ENCODE results near the gene RNF224.
"Not testable (repeated sequence)": the region's sequence is repeated elsewhere in the genome, so short reads cannot be mapped to it uniquely, and the experiment has no call there.

Gene RNF224

DNA sequence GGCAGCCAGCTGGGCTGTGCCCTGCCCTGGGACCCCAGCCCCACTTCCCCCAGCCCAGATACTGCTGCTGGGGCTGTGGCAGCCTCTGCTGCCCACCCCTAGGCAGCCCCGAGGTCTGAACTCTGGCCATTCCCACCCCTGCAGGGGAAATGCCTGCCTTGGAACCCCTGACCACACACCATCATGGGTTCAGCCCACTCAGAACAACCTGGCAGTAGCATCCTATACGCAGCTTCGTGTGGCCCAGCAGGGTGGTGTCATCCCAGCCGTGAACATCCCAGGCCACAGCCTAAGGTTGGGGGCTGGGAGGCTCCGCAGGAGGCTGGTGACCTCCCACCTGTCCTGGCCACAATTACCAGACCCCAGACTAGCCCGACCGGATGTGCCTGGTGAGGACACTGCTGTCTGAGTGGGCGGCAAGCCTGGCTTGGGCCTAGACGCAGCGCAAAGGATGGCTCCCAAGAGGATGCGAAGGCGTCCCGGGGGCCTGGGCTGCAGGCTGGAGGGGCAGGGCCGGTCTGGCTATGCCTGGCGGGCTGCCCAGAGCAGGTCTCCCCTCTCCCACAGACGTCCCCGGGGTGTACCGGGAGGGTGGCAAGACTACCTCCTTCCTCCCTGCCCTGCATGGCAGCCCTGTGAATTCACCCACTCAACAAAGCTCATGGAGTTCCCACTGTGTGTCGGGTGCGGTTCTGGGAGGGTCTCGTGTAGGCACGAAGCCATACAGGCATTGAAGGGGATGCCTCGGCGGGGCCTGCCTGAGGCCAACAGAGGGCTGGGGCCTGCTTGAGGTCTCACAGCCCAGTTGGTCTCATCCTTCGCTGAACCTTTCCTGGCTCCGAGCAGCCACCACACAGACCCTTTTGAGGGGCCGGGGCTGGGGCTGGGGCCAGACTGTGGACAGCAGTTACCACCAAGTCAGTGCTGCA is 1.9 kb downstream of the RNF224 start:
- no peak for DNase-seq

DNA sequence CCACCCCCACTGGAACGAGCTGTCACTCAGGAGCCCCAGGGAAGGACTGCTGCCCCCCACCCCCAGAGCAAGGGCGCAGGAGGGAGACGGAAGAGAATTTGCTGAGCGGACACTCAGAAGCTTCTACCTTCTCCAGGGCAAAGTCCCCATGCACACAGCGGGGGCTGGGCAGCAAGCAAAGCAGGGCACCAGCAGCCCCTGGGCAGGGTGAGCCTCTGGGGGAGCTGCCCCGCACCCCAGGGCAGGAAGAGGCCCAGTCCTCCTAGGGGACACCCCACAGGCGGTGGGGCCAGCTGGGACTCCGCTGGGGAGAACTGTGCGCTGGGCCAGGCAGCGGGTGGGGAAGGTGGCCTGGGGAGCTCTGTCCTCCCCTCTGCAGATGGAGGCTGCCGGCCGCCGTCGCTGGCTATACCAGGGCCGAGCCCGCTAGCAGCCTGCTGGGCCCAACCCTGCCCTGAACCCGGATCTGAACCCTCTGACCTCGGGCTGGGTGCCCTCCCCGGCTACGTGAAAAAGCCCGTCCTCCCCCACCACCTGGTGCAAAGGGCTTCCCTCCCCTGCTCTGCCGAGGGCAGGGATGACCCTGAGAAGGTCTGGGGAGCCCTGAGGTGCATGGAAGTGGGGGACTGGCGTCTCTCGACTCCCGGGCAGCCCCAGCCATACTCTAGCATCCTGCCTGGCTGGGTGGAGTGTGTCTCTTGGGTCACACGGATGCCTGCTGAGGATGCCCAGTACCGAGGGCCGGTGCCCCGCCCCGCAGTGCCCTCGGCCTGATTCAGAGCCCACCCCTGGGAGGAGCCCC is 2.8 kb downstream of the RNF224 start:
- no peak for DNase-seq

DNA sequence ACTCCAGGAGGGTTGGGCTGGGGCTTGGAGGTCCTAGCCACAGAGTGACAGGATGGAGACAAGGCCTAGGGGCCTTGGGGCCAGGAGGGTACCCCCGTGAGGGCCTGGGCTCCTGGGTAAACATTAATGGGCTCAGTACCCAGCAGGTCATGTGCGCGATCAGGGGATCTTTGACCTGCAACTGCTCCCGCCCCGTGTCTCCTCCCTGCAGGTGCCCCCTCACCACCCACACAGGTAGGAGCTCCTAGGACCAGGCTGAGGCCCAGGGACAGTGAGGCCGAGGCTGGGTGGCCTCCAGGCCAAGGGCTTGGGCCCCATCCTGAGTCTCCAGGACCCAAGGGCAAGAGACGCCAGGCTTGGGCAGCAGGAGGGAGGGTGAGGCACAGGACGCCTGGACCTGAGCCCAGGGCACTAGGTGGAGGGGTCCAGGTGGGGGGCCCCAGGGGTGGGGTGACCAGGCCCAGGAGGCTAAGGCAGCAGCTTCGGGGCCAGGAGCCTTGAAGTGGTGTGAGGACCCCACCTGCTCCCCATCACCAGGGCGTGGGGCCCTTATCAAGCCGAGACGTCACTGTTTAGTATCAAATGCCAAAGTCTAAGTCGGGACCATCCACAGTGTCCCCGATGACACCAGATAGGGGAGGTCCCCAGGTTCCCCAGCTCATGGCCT is 3.5 kb downstream of the RNF224 start, which contains the start of gene SLC34A3:
Gene SLC34A3, plus strand, starts transcription at position 197 of the 667 bp plus-strand sequence. CDS start 802 bp downstream, outside the sequence.
- DNase-seq, result no peak

DNA sequence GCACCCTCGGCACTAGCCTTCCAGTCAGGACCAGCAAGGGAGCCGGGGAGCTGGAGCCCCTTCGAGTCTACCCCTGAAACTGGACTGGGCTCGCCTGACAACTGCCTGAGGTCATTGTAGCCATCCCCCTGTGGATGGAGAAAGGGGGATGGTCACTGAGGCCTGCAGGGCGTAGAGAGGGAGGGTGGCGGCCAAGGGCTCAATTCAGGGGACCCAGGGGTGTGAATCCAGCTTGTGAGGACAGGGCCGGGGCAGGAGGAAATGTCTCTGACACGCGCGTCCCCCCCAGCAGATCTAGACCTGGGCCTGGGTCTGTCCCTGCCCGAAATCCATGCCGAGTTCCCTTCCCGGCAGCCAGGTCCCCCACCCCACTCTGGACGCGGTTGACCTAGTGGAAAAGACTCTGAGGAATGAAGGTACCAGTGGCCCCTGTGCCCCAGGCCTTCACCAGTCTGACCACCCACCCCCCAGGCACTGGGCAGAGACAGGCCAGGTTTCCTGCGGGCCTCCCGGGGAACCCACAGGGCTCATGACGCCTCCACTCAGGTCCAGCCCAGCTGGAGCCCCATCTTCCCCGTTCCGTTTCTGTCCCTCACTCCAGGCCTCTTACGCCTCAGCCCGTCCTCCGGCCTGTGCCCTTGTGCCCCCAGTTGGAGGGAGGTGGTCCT is 4.2 kb downstream of the RNF224 start:
- DNase-seq, result no peak

DNA sequence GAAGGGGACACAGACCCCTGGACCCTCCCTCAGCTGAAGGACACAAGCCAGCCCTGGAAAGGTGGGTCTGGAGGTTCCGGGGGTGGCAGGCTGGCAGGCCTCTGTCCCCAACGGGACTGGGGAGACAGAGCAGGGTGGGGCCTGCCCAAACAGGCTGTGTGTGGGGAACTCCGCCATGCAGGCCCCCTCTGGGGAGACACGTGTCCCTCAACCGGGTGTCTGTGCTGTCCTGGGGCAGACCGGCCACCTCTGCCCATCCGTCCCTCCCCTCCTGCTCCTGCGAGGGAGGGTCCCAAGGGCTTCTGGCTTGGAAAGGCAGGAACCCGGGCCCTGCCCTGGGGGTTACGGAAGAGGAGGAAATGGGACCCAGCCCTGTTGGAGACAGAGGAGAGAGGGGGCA is 4.8 kb downstream of the RNF224 start:
- no peak for DNase-seq

DNA sequence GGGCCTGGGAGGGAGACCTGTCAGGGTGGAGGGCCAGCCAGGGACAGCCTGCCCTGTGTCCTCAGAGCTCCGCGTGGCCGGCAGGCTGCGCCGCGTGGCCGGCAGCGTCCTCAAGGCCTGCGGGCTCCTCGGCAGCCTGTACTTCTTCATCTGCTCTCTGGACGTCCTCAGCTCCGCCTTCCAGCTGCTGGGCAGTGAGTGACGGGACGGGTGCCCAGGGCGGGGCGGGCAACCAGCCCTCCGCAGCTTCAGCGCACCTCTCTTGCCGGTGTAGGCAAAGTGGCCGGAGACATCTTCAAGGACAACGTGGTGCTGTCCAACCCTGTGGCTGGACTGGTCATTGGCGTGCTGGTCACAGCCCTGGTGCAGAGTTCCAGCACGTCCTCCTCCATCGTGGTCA is 5.2 kb downstream of the RNF224 start:
- no peak for DNase-seq

DNA sequence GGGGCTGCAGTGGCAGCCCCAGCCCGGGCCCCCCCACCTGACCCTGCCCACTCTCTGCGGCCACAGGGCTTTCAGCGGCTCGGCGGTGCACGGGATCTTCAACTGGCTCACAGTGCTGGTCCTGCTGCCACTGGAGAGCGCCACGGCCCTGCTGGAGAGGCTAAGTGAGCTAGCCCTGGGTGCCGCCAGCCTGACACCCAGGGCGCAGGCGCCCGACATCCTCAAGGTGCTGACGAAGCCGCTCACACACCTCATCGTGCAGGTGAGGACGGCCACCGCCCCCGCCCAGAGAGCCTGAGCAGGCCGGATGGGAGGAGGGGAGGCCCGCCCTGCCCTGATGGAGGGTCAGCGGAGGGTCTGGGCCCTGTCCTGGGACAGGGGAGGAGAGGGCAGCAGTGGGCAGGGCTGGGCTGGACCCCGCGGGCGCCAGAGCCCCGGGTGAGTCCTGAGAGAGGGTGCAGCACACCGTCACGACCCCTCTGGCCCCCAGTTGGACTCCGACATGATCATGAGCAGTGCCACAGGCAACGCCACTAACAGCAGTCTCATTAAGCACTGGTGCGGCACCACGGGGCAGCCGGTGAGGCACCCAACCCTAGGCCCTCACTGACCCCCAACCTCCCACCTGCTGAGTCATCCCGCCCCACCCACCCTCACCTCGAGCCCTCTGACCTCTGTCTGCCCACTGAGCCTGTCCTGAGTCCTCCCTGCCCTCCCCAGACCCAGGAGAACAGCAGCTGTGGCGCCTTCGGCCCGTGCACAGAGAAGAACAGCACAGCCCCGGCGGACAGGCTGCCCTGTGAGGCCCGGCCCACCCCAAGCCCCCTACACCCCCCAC is 6.1 kb downstream of the RNF224 start:
- DNase-seq, result no peak

DNA sequence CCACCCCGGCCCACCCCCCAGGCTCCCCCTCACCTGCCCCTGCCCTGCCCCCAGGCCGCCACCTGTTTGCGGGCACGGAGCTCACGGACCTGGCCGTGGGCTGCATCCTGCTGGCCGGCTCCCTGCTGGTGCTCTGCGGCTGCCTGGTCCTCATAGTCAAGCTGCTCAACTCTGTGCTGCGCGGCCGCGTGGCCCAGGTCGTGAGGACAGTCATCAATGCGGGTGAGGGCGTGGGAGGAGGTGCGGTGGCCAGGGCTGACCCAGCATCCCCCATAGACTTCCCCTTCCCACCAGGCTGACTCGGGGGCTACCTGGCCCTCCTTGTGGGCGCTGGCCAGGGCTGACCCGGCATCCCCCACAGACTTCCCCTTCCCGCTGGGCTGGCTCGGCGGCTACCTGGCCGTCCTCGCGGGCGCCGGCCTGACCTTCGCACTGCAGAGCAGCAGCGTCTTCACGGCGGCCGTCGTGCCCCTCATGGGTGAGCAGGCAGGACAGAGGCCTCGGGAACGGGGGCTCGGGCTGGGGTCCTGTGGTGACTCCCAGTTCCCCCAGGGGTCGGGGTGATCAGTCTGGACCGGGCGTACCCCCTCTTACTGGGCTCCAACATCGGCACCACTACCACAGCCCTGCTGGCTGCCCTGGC is 6.9 kb downstream of the RNF224 start:
- DNase-seq, result no peak

DNA sequence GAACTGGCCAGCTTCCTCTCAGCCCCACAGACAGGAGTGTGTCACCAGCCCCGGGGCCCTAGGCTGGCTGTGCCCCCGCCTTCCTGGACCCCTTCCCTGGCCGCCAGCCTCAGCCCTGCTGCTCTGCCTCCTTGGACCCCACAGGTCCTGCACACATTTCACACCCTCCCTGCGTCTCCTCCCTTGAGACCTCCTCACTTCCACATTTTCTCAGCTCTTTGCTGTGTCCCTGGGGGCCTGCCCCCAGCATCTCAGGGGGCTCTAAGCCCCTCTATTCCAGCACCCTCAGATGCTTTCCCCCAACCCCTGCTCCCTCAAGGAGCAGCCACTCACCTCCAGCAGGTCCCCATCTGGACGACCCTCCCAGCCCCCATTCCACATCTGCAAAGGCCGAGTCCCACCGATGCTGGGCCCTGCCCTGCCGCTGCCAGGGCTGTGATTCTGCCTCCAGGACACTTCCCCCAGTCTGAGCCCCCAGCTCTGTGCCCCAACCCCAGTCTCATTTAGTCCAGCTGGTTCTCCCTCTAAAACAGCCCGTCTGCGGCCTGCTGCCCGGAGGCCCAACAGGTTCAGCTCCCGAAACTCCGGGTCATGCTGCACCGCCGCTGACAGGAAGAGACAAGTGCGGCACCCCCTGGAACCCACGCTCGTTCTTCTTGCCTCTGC is 7.6 kb downstream of the RNF224 start:
- no peak for DNase-seq

DNA sequence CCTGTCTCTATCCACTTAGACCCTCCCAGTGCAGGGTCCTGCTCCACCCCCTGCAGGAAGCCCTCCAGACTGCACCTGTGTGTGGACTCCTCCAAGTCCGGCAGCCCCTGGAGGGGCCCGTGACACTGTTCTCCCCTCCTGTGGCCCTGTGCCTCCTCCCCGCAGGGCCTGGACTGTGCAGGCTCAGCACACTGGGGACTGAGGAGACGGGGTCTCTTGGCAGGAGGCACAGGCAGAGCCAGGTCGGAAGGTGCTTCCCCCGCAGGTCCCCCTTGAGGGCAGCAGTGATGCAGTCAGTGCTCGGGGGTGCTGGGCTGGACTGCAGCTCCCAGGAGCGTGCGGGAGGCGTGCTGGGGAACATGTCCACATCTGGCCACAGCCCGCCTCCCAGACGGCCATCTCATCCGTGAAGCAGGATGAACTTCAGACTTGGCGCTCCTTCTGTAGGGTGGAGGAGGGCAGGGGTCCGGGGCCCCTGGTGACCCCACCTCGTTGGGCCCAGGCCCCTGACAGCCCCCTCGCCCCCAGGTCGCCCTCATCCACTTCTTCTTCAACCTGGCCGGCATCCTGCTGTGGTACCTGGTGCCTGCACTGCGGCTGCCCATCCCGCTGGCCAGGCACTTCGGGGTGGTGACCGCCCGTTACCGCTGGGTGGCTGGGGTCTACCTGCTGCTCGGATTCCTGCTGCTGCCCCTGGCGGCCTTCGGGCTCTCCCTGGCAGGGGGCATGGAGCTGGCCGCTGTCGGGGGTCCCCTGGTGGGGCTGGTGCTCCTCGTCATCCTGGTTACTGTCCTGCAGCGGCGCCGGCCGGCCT is 8.3 kb downstream of the RNF224 start:
- DNase-seq, result no peak

DNA sequence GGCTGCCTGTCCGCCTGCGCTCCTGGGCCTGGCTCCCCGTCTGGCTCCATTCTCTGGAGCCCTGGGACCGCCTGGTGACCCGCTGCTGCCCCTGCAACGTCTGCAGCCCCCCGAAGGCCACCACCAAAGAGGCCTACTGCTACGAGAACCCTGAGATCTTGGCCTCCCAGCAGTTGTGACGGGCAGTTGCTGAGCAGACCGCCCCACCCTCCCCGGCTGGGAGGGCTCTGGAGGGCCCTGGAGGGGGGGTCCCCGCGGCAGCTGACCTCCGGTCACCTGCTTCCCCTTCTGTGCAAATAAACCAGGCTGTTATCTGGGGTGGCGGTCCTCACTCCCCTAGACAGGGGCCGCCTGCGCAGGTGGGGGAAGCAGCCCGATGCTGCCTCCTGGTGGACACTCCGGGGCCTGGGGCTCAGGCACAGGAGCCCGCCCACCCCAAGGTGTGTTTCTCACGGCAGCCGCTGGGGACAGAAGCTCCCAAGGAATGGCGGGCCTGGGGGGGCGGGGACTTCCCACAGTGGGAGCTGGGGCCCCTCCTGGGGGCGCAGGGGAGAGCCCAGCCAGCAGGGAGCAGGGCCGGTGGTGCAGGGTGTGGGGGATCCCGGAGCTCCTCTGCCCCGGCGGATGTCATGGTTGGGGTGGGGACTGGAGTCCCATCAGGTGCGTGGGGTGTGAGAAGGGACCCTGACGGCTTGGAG is 9.1 kb downstream of the RNF224 start:
- DNase-seq, result peak; percentile 17

DNA sequence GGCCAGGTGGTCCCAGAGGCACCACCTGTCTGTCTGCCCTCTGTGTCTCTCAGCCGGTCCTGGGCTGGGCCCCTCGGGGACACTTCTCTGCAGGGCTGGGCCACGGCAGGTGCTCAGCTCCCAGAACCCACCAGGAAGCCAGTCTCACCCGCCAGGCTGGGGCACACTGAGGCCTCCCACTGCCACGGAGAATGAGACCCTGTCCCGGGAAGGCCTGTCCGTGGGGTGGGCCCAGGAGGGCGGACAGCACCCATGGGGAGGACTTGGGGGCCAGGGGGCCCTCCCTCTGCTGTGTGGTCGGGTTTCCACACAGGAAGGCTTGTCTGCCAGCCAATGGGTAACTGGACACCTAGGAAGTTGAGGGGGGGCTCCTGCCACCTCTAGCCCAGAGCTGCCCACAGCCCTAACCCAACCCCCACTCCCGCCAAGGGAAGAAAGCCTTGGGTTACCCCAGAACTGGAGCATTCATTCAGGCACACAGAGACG is 9.7 kb downstream of the RNF224 start:
- no peak for DNase-seq

DNA sequence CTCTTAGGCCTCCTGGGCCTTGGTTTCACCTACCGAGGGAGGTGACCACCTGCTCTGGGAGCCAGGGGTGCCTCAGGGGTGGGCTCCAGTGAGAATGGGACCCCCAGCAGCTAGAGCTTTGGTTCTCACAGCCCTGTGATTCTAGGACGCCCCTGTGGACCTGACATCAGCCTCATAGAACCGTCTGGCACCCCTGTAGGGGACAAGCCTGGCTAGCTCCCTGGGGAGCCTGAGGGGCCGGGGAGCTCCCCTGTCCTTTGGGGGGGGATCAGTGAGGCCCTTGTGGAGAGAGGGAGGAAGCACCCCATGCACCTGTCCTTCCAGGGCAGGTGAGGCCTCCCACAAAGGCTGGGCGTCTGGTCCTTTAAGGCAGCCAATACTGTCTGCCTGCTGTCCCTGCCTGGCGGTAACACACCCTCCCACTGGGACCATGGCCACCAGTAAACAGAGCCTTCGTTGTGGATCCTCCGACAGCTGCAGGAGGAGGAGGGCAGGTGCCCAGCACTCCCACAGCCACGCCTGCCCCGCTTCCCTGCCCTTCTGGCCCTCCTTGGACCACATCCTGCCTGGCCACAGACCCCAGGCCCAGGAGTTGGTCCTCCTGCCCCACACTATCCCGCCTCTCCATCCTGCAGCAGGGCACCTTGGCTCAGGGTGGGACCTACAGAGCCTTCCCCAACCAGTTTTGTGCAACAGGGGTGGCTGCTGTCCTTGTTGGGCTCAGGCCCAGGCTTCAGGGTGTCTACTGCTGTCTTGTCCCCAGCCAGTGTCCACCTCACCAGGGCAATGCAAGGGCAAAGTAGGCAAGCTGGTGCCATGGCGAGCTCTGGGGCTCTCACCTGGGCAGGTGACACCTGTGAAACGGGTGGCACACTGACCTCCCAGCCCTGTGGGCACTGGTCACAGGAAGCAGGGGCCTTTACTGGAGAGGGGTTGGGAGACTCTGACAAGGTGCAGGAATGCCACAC is 10.7 kb downstream of the RNF224 start:
- no peak for DNase-seq

DNA sequence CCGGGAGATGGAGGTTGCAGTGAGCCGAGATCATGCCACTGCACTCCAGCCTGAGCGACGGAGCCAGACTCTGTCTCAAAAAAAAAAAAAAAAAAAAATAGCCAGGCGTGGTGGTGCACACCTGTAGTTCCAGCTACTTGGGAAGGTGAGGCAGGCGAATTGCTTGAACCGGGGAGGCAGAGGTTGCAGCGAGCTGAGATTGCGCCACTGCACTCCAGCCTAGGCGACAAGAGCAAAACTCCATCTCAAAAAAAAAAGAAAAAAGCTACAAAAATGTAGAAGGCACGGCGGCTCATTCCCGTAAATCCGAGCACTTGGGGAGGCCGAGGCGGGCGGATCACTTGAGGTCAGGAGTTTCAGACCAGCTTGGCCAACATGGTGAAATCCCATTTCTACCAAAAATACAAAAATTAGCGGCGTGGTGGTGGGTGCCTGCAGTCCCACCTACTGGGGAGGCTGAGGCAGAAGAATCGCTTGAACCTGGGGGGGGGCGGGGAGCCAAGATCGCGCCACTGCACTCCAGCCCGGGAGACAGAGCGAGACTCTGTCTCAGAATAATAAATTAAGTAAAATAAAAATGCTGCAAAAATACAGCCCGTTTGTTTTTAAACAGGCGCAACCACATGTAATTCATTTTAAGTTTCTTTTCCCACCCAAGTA is 12.4 kb downstream of the RNF224 start:
- DNase-seq, result not testable (repeated sequence)

DNA sequence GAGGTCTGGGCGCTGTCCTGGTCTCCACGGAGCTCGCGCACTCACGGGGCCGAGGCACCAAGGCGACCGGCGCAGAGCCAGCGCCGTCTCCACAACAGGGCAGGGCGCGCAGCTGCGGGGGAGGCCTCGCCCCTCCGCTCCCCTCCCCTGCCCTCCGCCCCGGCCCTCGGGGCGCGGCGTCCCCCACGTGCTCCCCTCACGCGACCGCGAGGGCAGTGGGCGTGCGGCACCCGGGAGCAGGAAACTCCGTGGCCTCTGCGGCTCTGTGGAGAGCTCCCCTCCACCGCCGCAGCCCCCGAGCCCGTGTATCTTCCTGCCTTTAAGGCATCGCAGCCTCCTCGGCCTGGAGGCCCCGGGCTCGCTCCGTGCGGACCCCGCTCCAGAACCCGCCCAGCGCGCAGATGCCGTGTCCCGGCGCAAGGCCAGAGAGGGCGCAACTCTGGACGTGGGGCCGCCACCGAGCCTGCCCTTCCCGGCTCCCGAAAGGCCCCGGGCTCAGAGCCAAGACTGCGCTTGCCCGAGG is 13.1 kb downstream of the RNF224 start:
- DNase-seq, result peak; percentile 20

DNA sequence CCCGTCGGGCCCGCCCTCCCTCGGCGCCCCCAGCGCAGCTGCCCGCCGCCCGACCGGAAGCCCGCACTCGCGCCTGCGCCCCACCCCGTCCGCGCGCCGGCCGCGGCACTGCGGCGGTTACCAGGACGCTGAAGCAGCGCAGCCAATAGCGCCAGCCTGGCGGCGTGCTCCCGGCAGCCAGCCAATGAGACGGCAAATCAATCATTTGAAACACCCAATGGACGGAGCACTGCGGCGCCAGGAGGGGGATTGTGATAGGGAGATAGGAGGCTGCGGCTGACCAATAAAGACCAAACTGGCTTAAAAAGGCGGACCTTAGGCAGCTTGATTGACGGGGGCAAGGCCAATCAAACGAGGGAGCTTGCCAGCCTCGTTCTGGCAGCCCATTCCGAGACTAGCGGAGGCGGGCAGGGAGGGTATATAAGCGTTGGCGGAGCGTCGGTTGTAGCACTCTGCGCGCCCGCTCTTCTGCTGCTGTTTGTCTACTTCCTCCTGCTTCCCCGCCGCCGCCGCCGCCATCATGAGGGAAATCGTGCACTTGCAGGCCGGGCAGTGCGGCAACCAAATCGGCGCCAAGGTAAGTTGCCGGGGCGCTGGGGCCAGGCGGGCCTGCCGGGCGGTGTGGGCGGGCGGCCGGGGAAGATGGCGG is 13.7 kb downstream of the RNF224 start, which contains the start of gene TUBB4B:
Gene TUBB4B, plus strand, starts transcription at position 447 of the 649 bp plus-strand sequence. Its CDS starts 74 bp downstream, at position 521.
- DNase-seq, result peak; percentile 98
